ENCODE data around the gene FEZF2.

GRCh38 chr3:62416144-62416543, 42.8 kb upstream of the FEZF2 start:
- TF ChIP-seq EZH2 (IDR thresholded peaks at IDR 0.05; ENCODE audit: low read length, unreplicated experiment) = no peak
- no peak for TF ChIP-seq CTCF (conservative IDR thresholded peaks at IDR 0.05; ENCODE audit: low read depth, low read length)
- TF ChIP-seq EZH2phosphoT487 (IDR thresholded peaks at IDR 0.05; ENCODE audit: borderline replicate concordance, low read length) = no peak
